Heart left ventricle (tissue), 16 donors: ENCODE data around the gene MVK. TPM values are rescaled to one million over a fixed set of nuclear protein-coding genes. Genes with fewer than 3 reads are reported as not detected.
A peak's percentile ranks its signal among the peaks of the same experiment; 100 is the strongest.

Experiments used
- ATAC-seq, 4 donors: fragments of 200-7000 bp; cut with Tn5 transposase; one replicate each; pipeline ENCODE4 v1.9.1; 2020 to 2022; ENCODE audit warnings: moderate library complexity in 4 of 4, mild to moderate bottlenecking in 3 of 4, moderate number of reproducible peaks in 1 of 4
- DNase-seq, 5 donors: peaks; one replicate each; pipeline ENCODE4 v3.0.0-alpha.2; 2020
- H3K27ac ChIP-seq, 12 donors: fragments of 200-600 bp; sonication (generic) in 4 of 12; one replicate each; pipeline versions ENCODE4 v1.5.0 to v1.8.0; 2016 to 2022; ENCODE audit warnings: mild to moderate bottlenecking in 2 of 12
- H3K27me3 ChIP-seq, 9 donors: fragments of 200-600 bp; sonication (generic) in 2 of 9; one replicate each; pipeline versions ENCODE4 v1.5.1 to v1.8.0; 2016 to 2022; ENCODE audit warnings: mild to moderate bottlenecking in 3 of 9
- H3K36me3 ChIP-seq, 9 donors: fragments of 200-600 bp; sonication (generic) in 2 of 9; one replicate each; pipeline versions ENCODE4 v1.5.0 to v1.8.0; 2018 to 2022; ENCODE audit warnings: mild to moderate bottlenecking in 2 of 9
- H3K4me1 ChIP-seq, 12 donors: fragments of 200-600 bp; sonication (generic) in 4 of 12; one replicate each; pipeline versions ENCODE4 v1.5.0 to v1.8.0; 2016 to 2022; ENCODE audit warnings: mild to moderate bottlenecking in 3 of 12
- H3K4me3 ChIP-seq, 12 donors: fragments of 200-600 bp; sonication (generic) in 4 of 12; one replicate each; pipeline versions ENCODE4 v1.5.0 to v1.8.0; 2017 to 2022; ENCODE audit warnings: mild to moderate bottlenecking in 9 of 12, moderate library complexity in 4 of 12
- H3K9me3 ChIP-seq, 12 donors: fragments of 200-600 bp; sonication (generic) in 4 of 12; one replicate each; pipeline versions ENCODE4 v1.5.0 to v1.8.0; 2016 to 2022; ENCODE audit warnings: mild to moderate bottlenecking in 1 of 12
- POLR2A ChIP-seq, 2 donors: fragments of 450-650 bp; IDR thresholded peaks; one replicate each; pipeline ENCODE4 v1.6.1; 2017; ENCODE audit warnings: antibody characterized with exemption in 2 of 2, mild to moderate bottlenecking in 2 of 2, moderate library complexity in 2 of 2
- WGBS, 4 donors: extraction: QIAGEN DNeasy Blood & Tissue Kit in 2 of 4; methylation state at CpG; one replicate each; pipeline versions ENCODE4 v1.1.5 to v1.1.7; 2013 to 2018; 5-methylcytosine and 5-hydroxymethylcytosine counted together
- intact Hi-C, 10 donors: fragments of 100-400 bp; cut with DNase I; formaldehyde crosslinking; loops; one replicate each; pipeline versions ENCODE4 v1.11.1 to v1.14.2; 2022
- polyA plus RNA-seq, 2 donors: library from polyadenylated mRNA; stranded (reverse); fragments of 200-250 nt; gene quantifications; one replicate each; pipeline ENCODE4 v1.2.3, GENCODE V29; 2013
- total RNA-seq, 9 donors: library from RNA; depleted of rRNA in 2 of 9; stranded (reverse); fragments of >200 nt in 2 of 9; fragmentation: NEBNext Ultra II Directional in 3 of 9; extraction: Animal tissue kit (Norgen Biotek cat#: 25700) in 3 of 9; gene quantifications; one replicate each; pipeline versions ENCODE4 v1.1.0 to v1.2.4, GENCODE V29; 2016 to 2023
- TF ChIP-seq, protein P1 (sequence below), 12 donors: fragments of 200-600 bp; sonication (generic) in 4 of 12; IDR thresholded peaks; one replicate each; pipeline versions ENCODE4 v1.5.0 to v1.8.0; 2018 to 2022; ENCODE audit warnings: antibody characterized with exemption in 12 of 12, mild to moderate bottlenecking in 5 of 12
- donor health status: ischemic (EF 13 %, LVEDD 7.1; RV severe dilation, severe dysfunction).
- donor health status: healthy with polysubstance abuse.
- donor health status: DM: no; HTN: yes; CAD: no.
- donor health status: DM: no; HTN: no; CAD: no.
- donor health status: ischemic (EF 25% LVEDD 6.9; RV normal size, moderate dysfunction).
- donor health status: ischemic (EF 25% LVEDD 5.7; RV mildly dilated, moderate dysfunction).
- donor health status: healthy.
- donor health status: DM: yes; HTN: yes; CAD: no.
- donor health status: ischemic (EF 35%, LVEDD 5.7; RV mildly dilated, moderate dysfunction).
- donor health status: nonischemic (EF 11% LVEDD 7.7; RV severe dilation, severe dysfunction).
- donor health status: DM: yes; HTN: yes; CAD: no.
- donor health status: PGD.
- donor health status: ischemic (EF 29% LVEDD 5.4; RV normal size, mild dysfunction).
- donor health status: nonischemic (EF 23%, LVEDD 6.1; RV moderate dilation, normal function).

MVK gene
- total and polyA plus RNA-seq, 11 donors, result 7.9 to 14.9 (median 10.1) TPM

- Histone ChIP-seq H3K9me3 (no peaks in the 10 kb centered on the region), H3K27me3 (no peaks in the 10 kb centered on the region), H3K36me3 (peaks cover 0 to 62% (median 39%) of the 10 kb centered on the region in 9 donors), H3K27ac (peak overlapping the region; percentile 24 to 80 (median 70)), H3K4me3 (peak overlapping the region in 6 of 12 donors; percentile 2 to 37 (median 14)), H3K4me1 (peaks cover 0 to 18% (median 8%) of the 10 kb centered on the region in 12 donors)
- no peak for TF ChIP-seq POLR2A (IDR thresholded peaks at IDR 0.05)
- TF ChIP-seq, protein P1, sequence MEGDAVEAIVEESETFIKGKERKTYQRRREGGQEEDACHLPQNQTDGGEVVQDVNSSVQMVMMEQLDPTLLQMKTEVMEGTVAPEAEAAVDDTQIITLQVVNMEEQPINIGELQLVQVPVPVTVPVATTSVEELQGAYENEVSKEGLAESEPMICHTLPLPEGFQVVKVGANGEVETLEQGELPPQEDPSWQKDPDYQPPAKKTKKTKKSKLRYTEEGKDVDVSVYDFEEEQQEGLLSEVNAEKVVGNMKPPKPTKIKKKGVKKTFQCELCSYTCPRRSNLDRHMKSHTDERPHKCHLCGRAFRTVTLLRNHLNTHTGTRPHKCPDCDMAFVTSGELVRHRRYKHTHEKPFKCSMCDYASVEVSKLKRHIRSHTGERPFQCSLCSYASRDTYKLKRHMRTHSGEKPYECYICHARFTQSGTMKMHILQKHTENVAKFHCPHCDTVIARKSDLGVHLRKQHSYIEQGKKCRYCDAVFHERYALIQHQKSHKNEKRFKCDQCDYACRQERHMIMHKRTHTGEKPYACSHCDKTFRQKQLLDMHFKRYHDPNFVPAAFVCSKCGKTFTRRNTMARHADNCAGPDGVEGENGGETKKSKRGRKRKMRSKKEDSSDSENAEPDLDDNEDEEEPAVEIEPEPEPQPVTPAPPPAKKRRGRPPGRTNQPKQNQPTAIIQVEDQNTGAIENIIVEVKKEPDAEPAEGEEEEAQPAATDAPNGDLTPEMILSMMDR (IDR thresholded peaks at IDR 0.05), result no peak
- DNase-seq (peak; percentile 59 to 74 (median 70)), ATAC-seq (peak; percentile 76 to 87 (median 77))
- WGBS, 4 donors, result 59 to 77% (median 64%) methylated on average over 29 to 30 of the region's 30 CpGs
- intact Hi-C loops, result loop anchor here in 1 of 10 donors (5.0 kb wide), 1 partner anchor 46 kb away; no protein-coding TSS in a partner anchor
Measured at GRCh38 chr12:109563291-109564284, 10.0 kb upstream of the MVK start.

GRCh38 chr12:109566424-109566823 is 7.2 kb upstream of the MVK start:
- ATAC-seq, result no peak

GRCh38 chr12:109567296-109567695 is 6.3 kb upstream of the MVK start:
- ATAC-seq (no peak), DNase-seq (no peak)
- TF ChIP-seq, protein P1 (IDR thresholded peaks at IDR 0.05), result no peak
- no peak for TF ChIP-seq POLR2A (IDR thresholded peaks at IDR 0.05)
- Histone ChIP-seq H3K9me3 (no peaks in the 10 kb centered on the region), H3K4me1 (peaks cover 0 to 25% (median 11%) of the 10 kb centered on the region in 12 donors), H3K27ac (no peak overlapping the region), H3K4me3 (no peak overlapping the region), H3K36me3 (peaks cover 0 to 71% (median 56%) of the 10 kb centered on the region in 9 donors), H3K27me3 (no peaks in the 10 kb centered on the region)
- intact Hi-C loops, result no loop called here
- 87 to 95% (median 89%) methylated on average over 8 to 10 of the region's 10 CpGs for WGBS, 4 donors

More at GRCh38 chr12:109566424-109566823, 7.2 kb upstream of the MVK start:
- Histone ChIP-seq H3K27me3 (no peaks in the 10 kb centered on the region), H3K27ac (no peak overlapping the region), H3K4me1 (peaks cover 0 to 21% (median 10%) of the 10 kb centered on the region in 12 donors), H3K9me3 (no peaks in the 10 kb centered on the region), H3K36me3 (peaks cover 0 to 71% (median 59%) of the 10 kb centered on the region in 9 donors), H3K4me3 (no peak overlapping the region)
- intact Hi-C loops, result no loop called here
- WGBS, 4 donors, result 92 to 94% (median 94%) methylated on average over 6 to 8 of the region's 8 CpGs
- TF ChIP-seq POLR2A (IDR thresholded peaks at IDR 0.05), result no peak
- TF ChIP-seq, protein P1 (IDR thresholded peaks at IDR 0.05), result no peak
- no peak for DNase-seq

DNA sequence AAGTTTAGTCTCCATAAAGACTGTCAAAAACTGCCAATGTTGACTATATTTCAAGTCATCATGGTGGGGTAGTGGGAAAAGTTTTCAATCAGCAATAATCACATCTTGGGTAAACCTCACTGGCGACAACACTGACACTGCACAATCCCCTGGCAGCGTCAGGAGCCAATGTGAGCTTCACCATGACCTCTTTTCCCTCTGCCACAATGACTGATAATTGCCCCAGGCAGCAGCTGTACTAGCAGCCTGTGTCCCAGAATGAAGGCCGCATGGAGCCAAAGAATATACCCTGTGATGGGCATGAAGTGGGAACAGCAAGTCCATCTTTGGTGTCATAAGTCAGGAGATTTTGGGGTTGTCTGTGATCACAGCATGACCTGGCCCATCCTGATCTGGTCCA is 5.6 kb upstream of the MVK start:
- intact Hi-C loops, result no loop called here
- peak overlapping the region in 1 of 12 donors; percentile 9 for H3K27ac ChIP-seq
- no peaks in the 10 kb centered on the region for H3K9me3 ChIP-seq
- ATAC-seq, result peak in 2 of 4 donors; percentile 26 to 47
- peaks cover 0 to 68% (median 55%) of the 10 kb centered on the region in 9 donors for H3K36me3 ChIP-seq
- peaks cover 0 to 30% (median 14%) of the 10 kb centered on the region in 12 donors for H3K4me1 ChIP-seq
- no peak overlapping the region for H3K4me3 ChIP-seq
- H3K27me3 ChIP-seq, result no peaks in the 10 kb centered on the region
- no peak for DNase-seq
- WGBS, 4 donors, result 74 to 88% (median 86%) methylated on average over 3 of the region's 3 CpGs
- no peak for TF ChIP-seq POLR2A (IDR thresholded peaks at IDR 0.05)
- TF ChIP-seq, protein P1 (IDR thresholded peaks at IDR 0.05), result no peak
